Measurements from ENCODE around the gene LYSMD4.
"Not testable (repeated sequence)": the region's sequence is repeated elsewhere in the genome, so short reads cannot be mapped to it uniquely, and the experiment has no call there.

The LYSMD4 gene

GRCh38 chr15:99733268-99734039 is at the start of gene LYSMD4:
Gene LYSMD4 (minus strand): TSS chr15:99733437. CDS start chr15:99731999, 1,438 bp downstream.
- peak; percentile 99 for DNase-seq

GRCh38 chr15:99782029-99782428 is 48.8 kb upstream of the LYSMD4 start:
- not testable (repeated sequence) for DNase-seq

GRCh38 chr15:99777144-99777543 is 43.9 kb upstream of the LYSMD4 start:
- no peak for DNase-seq

GRCh38 chr15:99764522-99764921 is 31.3 kb upstream of the LYSMD4 start:
- no peak for DNase-seq

GRCh38 chr15:99763827-99764226 is 30.6 kb upstream of the LYSMD4 start:
- no peak for DNase-seq

GRCh38 chr15:99762288-99762687 is 29.1 kb upstream of the LYSMD4 start:
- no peak for DNase-seq

- DNase-seq = peak; percentile 61
Observed at GRCh38 chr15:99755692-99756409, 22.6 kb upstream of the LYSMD4 start.

- no peak for DNase-seq
Observed at GRCh38 chr15:99753066-99753465, 19.8 kb upstream of the LYSMD4 start.

GRCh38 chr15:99752556-99752955 is 19.3 kb upstream of the LYSMD4 start:
- DNase-seq = no peak

GRCh38 chr15:99750326-99750725 is 17.1 kb upstream of the LYSMD4 start:
- not testable (repeated sequence) for DNase-seq

- DNase-seq = no peak
Observed at GRCh38 chr15:99749386-99749785, 16.1 kb upstream of the LYSMD4 start.

- DNase-seq = no peak
Observed at GRCh38 chr15:99745370-99746086, 12.3 kb upstream of the LYSMD4 start.

- no peak for DNase-seq
Observed at GRCh38 chr15:99744142-99744541, 10.9 kb upstream of the LYSMD4 start.

- DNase-seq = no peak
Observed at GRCh38 chr15:99741835-99742234, 8.6 kb upstream of the LYSMD4 start.

GRCh38 chr15:99738021-99738847 is 5.0 kb upstream of the LYSMD4 start:
- DNase-seq = no peak

GRCh38 chr15:99736702-99737101 is 3.5 kb upstream of the LYSMD4 start:
- DNase-seq = no peak

- DNase-seq = no peak
Observed at GRCh38 chr15:99735868-99736267, 2.6 kb upstream of the LYSMD4 start.

- no peak for DNase-seq
Observed at GRCh38 chr15:99734575-99734974, 1.3 kb upstream of the LYSMD4 start.

GRCh38 chr15:99734040-99734291 is 729 bp upstream of the LYSMD4 start:
- DNase-seq = not testable (repeated sequence)

- no peak for DNase-seq
Observed at GRCh38 chr15:99732751-99733267, 428 bp downstream of the LYSMD4 start.

- DNase-seq = no peak
Observed at GRCh38 chr15:99732124-99732750, 1.0 kb downstream of the LYSMD4 start.

Data from NCI-H2171 treated with DMSO at 0.1 percent for 48 hours (cell line).